Raji (cell line): ENCODE data around the gene DPP4.

ENCODE experiments used
- POLR2A ChIP-seq: IDR thresholded peaks from 2 replicates; pipeline ENCODE4 v1.6.1; 2011; ENCODE audit warnings: low read depth, low read length, control low read depth; ENCODE audit not compliant: insufficient read depth

DPP4 gene

GRCh38 chr2:161946489-161947107 is 127.4 kb downstream of the DPP4 start:
- TF ChIP-seq POLR2A = no peak

GRCh38 chr2:161943011-161943410 is 131.0 kb downstream of the DPP4 start:
- TF ChIP-seq POLR2A = no peak
